A549 (cell line): ENCODE measurements around the gene USP25. TPM values are rescaled to one million over a fixed set of nuclear protein-coding genes. Genes with fewer than 3 reads are reported as not detected.

Experiments used
- ATAC-seq, 2 experiments: fragments of 200-7000 bp in 1 of 2; fragments of >200 bp in 1 of 2; cut with Nextera tagmentation in 1 of 2; cut with Tn5 transposase in 1 of 2; 3 replicates each; pipeline versions ENCODE4 v1.8.0 to v1.9.1; 2018 to 2020; ENCODE audit warnings: mild to moderate bottlenecking in 1 of 2, moderate library complexity in 1 of 2
- CTCF ChIA-PET: fragments of 300-600 bp; sonication (Branson Sonifier 250); formaldehyde crosslinking; extraction: SDS; loops from one replicate; lab custom pipeline; 2021; ENCODE audit warnings: antibody characterized with exemption, inconsistent platforms; lab: Yijun Ruan, JAX
- POLR2A ChIA-PET: fragments of 350-600 bp; formaldehyde crosslinking; extraction: SDS; loops from one replicate; lab custom pipeline; 2021; ENCODE audit warnings: antibody characterized with exemption, inconsistent platforms; lab: Yijun Ruan, JAX
- DNase-seq, 2 experiments: peaks; one replicate each; pipeline versions ENCODE4 v3.0.0 to v3.0.0-alpha.2; 2011 to 2016; ENCODE audit warnings: low read depth in 1 of 2, low spot score in 1 of 2
- FAIRE-seq: peaks from 2 replicates; lab custom pipeline; 2011; peaks lifted over from hg19 to GRCh38; lab: Jason Lieb, UNC
- H3K27ac ChIP-seq, 2 experiments: fragments of >200 bp; sonication (Bioruptor Twin); formaldehyde crosslinking; 3 replicates each; pipeline ENCODE4 v1.5.1; 2016 to 2017
- H3K4me1 ChIP-seq: fragments of >200 bp; sonication (Bioruptor Twin); formaldehyde crosslinking; 3 replicates; pipeline ENCODE4 v1.6.1; 2016
- H3K4me2 ChIP-seq: fragments of >200 bp; sonication (Bioruptor Twin); formaldehyde crosslinking; 3 replicates; pipeline ENCODE4 v1.6.1; 2016
- H3K4me3 ChIP-seq: fragments of >200 bp; sonication (Bioruptor Twin); formaldehyde crosslinking; 3 replicates; pipeline ENCODE4 v1.5.1; 2016
- H3K9me3 ChIP-seq: fragments of >200 bp; sonication (Bioruptor Twin); formaldehyde crosslinking; 3 replicates; pipeline ENCODE4 v1.6.1; 2016
- CHD2 ChIP-seq: fragments of 150-350 bp; IDR thresholded peaks from 2 replicates; pipeline ENCODE4 v1.6.1; 2014; ENCODE audit warnings: low read length; ENCODE audit not compliant: partially characterized antibody
- EHMT2 ChIP-seq: fragments of 200-600 bp; sonication (generic); IDR thresholded peaks from 2 replicates; pipeline ENCODE4 v1.6.1; 2016; ENCODE audit warnings: antibody characterized with exemption, low read depth, mild to moderate bottlenecking, moderate library complexity
- ELK1 ChIP-seq: fragments of 150-350 bp; IDR thresholded peaks from 2 replicates; pipeline ENCODE4 v1.6.1; 2014; ENCODE audit warnings: low read depth, mild to moderate bottlenecking, low read length
- EP300 ChIP-seq, 2 experiments: fragments of >200 bp; sonication (Bioruptor Twin); formaldehyde crosslinking; IDR thresholded peaks; 2 replicates in 1 of 2; 3 replicates in 1 of 2; pipeline ENCODE4 v1.6.1; 2016 to 2017
- ESRRA ChIP-seq: fragments of 150-350 bp; IDR thresholded peaks from 2 replicates; pipeline ENCODE4 v1.6.1; 2014; ENCODE audit warnings: mild to moderate bottlenecking, low read length, borderline replicate concordance
- FOXS1 ChIP-seq: fragments of 250-450 bp; sonication (Bioruptor Pico); IDR thresholded peaks from 2 replicates; pipeline ENCODE4 v1.5.0; 2020; ENCODE audit warnings: mild to moderate bottlenecking, moderate library complexity
- HEYL ChIP-seq: fragments of 250-450 bp; sonication (Bioruptor Pico); IDR thresholded peaks from 2 replicates; pipeline ENCODE4 v1.8.0; 2021; ENCODE audit warnings: mild to moderate bottlenecking, moderate library complexity
- HMGXB4 ChIP-seq: fragments of 250-450 bp; sonication (Bioruptor Pico); IDR thresholded peaks from 2 replicates; pipeline ENCODE4 v1.5.0; 2021; ENCODE audit warnings: mild to moderate bottlenecking, moderate library complexity, borderline replicate concordance
- JUN ChIP-seq, 2 experiments: fragments of >200 bp; sonication (Bioruptor Twin); formaldehyde crosslinking; IDR thresholded peaks; 2 replicates in 1 of 2; 3 replicates in 1 of 2; pipeline ENCODE4 v1.6.1; 2016 to 2017
- JUNB ChIP-seq: fragments of >200 bp; sonication (Bioruptor Twin); formaldehyde crosslinking; IDR thresholded peaks from 2 replicates; pipeline ENCODE4 v1.6.1; 2016
- KDM1A ChIP-seq: fragments of 200-600 bp; sonication (generic); IDR thresholded peaks from 2 replicates; pipeline ENCODE4 v1.6.1; 2016; ENCODE audit warnings: low read depth, mild to moderate bottlenecking
- KDM5A ChIP-seq: fragments of 200-600 bp; sonication (generic); IDR thresholded peaks from 2 replicates; pipeline ENCODE4 v1.6.1; 2016; ENCODE audit warnings: antibody characterized with exemption, mild to moderate bottlenecking
- MAFK ChIP-seq: fragments of 450-650 bp; IDR thresholded peaks from 2 replicates; pipeline ENCODE4 v1.6.1; 2014; ENCODE audit not compliant: partially characterized antibody
- MAX ChIP-seq: IDR thresholded peaks from 2 replicates; pipeline ENCODE4 v1.6.1; 2012
- NPAS2 ChIP-seq: fragments of 250-450 bp; sonication (Bioruptor Pico); IDR thresholded peaks from 2 replicates; pipeline ENCODE4 v1.8.0; 2022; ENCODE audit warnings: mild to moderate bottlenecking, moderate library complexity, borderline replicate concordance
- RARB ChIP-seq: fragments of 250-450 bp; sonication (Bioruptor Pico); IDR thresholded peaks from 2 replicates; pipeline ENCODE4 v1.8.0; 2021; ENCODE audit warnings: mild to moderate bottlenecking, moderate library complexity
- RFX5 ChIP-seq: fragments of 450-650 bp; IDR thresholded peaks from 2 replicates; pipeline ENCODE4 v1.7.1; 2014; ENCODE audit warnings: antibody characterized with exemption, mild to moderate bottlenecking, moderate library complexity
- ZFP36 ChIP-seq: fragments of 450-650 bp; IDR thresholded peaks from 2 replicates; pipeline ENCODE4 v1.6.1; 2014; ENCODE audit warnings: borderline replicate concordance; ENCODE audit not compliant: partially characterized antibody
- ZSCAN20 ChIP-seq: fragments of 250-450 bp; sonication (Bioruptor Pico); IDR thresholded peaks from 2 replicates; pipeline ENCODE4 v1.8.0; 2022; ENCODE audit warnings: mild to moderate bottlenecking, moderate library complexity
- WGBS: methylation state at CpG from one replicate; pipeline ENCODE4 v1.1.6; 2017; ENCODE audit errors: missing lambda C conversion rate; 5-methylcytosine and 5-hydroxymethylcytosine counted together
- polyA plus RNA-seq, 4 experiments: library from polyadenylated mRNA; depleted of rRNA in 3 of 4; stranded (reverse); fragments of >200 nt; fragmentation: RNase III in 1 of 4; extraction: RNeasy Plus Mini Kit Qiagen cat#74134 plus additional on column Dnase treatment in 1 of 4; gene quantifications; 2 replicates in 3 of 4; 3 replicates in 1 of 4; pipeline ENCODE4 v1.2.3, GENCODE V29; 2011 to 2017
- TF ChIP-seq, protein P1 (sequence below): fragments of 250-450 bp; sonication (Bioruptor Pico); IDR thresholded peaks from 2 replicates; pipeline ENCODE4 v1.5.0; 2020; ENCODE audit warnings: low read depth, mild to moderate bottlenecking, moderate library complexity
- TF ChIP-seq, protein P2 (sequence below): IDR thresholded peaks from 2 replicates; pipeline ENCODE4 v1.6.1; 2012
- TF ChIP-seq, protein P3 (sequence below): fragments of 450-650 bp; IDR thresholded peaks from 2 replicates; pipeline ENCODE4 v1.6.1; 2014; ENCODE audit warnings: antibody characterized with exemption
- TF ChIP-seq, protein P4 (sequence below): IDR thresholded peaks from 2 replicates; pipeline ENCODE4 v1.6.1; 2012; ENCODE audit warnings: low read depth, borderline replicate concordance

The USP25 gene
- polyA plus RNA-seq, 2 of the 4 experiments (the other 2 are of a cell fraction): 15.3 to 33.5 TPM

DNA sequence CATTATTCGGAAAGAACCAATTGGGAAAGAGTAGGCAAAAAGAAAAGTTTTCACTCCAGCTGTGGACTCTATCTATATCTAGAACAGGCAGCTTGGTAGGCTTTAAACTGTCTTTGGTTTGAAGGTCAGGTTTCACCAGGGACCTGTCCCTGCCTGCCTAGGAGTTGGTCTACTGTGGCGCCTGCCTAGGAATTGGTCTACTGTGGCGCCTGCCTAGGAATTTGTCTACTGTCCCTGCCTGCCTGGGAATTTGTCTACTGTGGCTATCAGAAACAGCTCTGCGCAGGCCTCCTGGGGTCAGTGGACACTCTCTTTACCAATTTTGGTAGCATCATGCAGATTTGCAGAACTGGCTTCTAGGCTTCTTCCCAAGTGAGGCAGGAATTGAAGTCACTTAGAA is 13.8 kb downstream of the USP25 start:
- POLR2A ChIA-PET: no interaction called here
- H3K4me3 ChIP-seq: no peak overlapping the region
- no peak; a peak in 1 of 6 replicates for ATAC-seq

DNA sequence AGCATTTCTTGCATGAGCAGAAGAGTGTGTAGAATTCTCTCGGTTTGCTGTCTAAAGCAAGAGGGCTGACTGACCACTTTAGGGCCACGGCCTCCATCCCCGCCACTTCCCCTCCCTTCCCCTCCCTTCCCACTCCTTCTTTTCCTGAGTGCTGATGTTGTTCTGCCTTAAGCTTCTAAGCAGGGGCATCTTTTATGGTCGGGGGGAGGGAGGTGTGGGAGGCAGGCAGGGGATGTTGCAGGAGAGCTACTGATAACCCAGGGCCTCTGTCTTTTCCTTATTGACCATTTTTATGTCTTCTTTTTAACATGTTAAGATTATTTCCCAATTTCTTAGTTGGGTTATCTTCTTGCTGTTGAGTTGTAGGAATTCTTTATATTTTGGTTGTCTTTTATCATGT is 15.1 kb downstream of the USP25 start:
- Histone ChIP-seq H3K4me2 (no peak overlapping the region), H3K9me3 (no peaks in the 10 kb centered on the region), H3K4me3 (no peak overlapping the region), H3K4me1 (peaks cover 52% of the 10 kb centered on the region), H3K27ac (no peak overlapping the region)
- peak in 1 of 2 experiments; percentile 30; a peak in 1 of 6 replicates for ATAC-seq
- ChIA-PET POLR2A (no interaction called here), CTCF (no interaction called here)
- FAIRE-seq: no peak
- DNase-seq: no peak
- 80% methylated on average over 4 of the region's 4 CpGs for WGBS
- TF ChIP-seq, protein P1, sequence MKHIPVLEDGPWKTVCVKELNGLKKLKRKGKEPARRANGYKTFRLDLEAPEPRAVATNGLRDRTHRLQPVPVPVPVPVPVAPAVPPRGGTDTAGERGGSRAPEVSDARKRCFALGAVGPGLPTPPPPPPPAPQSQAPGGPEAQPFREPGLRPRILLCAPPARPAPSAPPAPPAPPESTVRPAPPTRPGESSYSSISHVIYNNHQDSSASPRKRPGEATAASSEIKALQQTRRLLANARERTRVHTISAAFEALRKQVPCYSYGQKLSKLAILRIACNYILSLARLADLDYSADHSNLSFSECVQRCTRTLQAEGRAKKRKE (CRISPR knock-in tag): no peak
- TF ChIP-seq JUN (IDR thresholded peaks at IDR 0.05) (no peak), CHD2 (no peak), EHMT2 (no peak), HMGXB4 (no peak), JUNB (no peak), ESRRA (no peak), FOXS1 (CRISPR knock-in tag) (no peak), KDM5A (no peak), HEYL (CRISPR knock-in tag) (no peak), EP300 (IDR thresholded peaks at IDR 0.05) (no peak), MAX (no peak), MAFK (no peak), RARB (no peak), ELK1 (no peak), ZFP36 (no peak), KDM1A (no peak)
- TF ChIP-seq, protein P2, sequence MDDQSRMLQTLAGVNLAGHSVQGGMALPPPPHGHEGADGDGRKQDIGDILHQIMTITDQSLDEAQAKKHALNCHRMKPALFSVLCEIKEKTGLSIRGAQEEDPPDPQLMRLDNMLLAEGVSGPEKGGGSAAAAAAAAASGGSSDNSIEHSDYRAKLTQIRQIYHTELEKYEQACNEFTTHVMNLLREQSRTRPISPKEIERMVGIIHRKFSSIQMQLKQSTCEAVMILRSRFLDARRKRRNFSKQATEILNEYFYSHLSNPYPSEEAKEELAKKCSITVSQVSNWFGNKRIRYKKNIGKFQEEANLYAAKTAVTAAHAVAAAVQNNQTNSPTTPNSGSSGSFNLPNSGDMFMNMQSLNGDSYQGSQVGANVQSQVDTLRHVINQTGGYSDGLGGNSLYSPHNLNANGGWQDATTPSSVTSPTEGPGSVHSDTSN: no peak
- TF ChIP-seq, protein P3, sequence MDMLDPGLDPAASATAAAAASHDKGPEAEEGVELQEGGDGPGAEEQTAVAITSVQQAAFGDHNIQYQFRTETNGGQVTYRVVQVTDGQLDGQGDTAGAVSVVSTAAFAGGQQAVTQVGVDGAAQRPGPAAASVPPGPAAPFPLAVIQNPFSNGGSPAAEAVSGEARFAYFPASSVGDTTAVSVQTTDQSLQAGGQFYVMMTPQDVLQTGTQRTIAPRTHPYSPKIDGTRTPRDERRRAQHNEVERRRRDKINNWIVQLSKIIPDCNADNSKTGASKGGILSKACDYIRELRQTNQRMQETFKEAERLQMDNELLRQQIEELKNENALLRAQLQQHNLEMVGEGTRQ: no peak
- TF ChIP-seq, protein P4, sequence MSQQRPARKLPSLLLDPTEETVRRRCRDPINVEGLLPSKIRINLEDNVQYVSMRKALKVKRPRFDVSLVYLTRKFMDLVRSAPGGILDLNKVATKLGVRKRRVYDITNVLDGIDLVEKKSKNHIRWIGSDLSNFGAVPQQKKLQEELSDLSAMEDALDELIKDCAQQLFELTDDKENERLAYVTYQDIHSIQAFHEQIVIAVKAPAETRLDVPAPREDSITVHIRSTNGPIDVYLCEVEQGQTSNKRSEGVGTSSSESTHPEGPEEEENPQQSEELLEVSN: no peak
- TF ChIP-seq, all 56 proteins: peak for 0

More for the DNA sequence above, 13.8 kb downstream of the USP25 start:
- DNase-seq (no peak), FAIRE-seq (no peak)
- CTCF ChIA-PET: no interaction called here
- Histone ChIP-seq H3K4me1 (peaks cover 54% of the 10 kb centered on the region), H3K27ac (no peak overlapping the region), H3K9me3 (no peaks in the 10 kb centered on the region), H3K4me2 (no peak overlapping the region)
- no peak for TF ChIP-seq JUNB
- no peak for TF ChIP-seq NPAS2 (CRISPR knock-in tag)
- no peak for TF ChIP-seq RFX5
- no peak for TF ChIP-seq ZSCAN20
- TF ChIP-seq CHD2: no peak
- 85% methylated on average over 4 of the region's 4 CpGs for WGBS
